HS-5 (cell line): Measurements from ENCODE around the gene NUDT16L1.

ENCODE experiments used
- DNase-seq: peaks from one replicate; pipeline ENCODE4 v3.0.0-alpha.2; 2012; ENCODE audit warnings: low read depth

The NUDT16L1 gene

GRCh38 chr16:4664538-4665418 lies 28.6 kb upstream of the NUDT16L1 start:
- no peak for DNase-seq

- DNase-seq = no peak
Observed at GRCh38 chr16:4666537-4667202, 26.7 kb upstream of the NUDT16L1 start.

GRCh38 chr16:4667203-4667963 lies 26.0 kb upstream of the NUDT16L1 start:
- no peak for DNase-seq

- DNase-seq = no peak
Observed at GRCh38 chr16:4668313-4668960, 24.9 kb upstream of the NUDT16L1 start.

- no peak for DNase-seq
Observed at GRCh38 chr16:4673387-4674046, 19.8 kb upstream of the NUDT16L1 start.

GRCh38 chr16:4674926-4675530 lies 18.3 kb upstream of the NUDT16L1 start:
- no peak for DNase-seq

GRCh38 chr16:4675864-4676786 lies 17.2 kb upstream of the NUDT16L1 start:
- DNase-seq = no peak

GRCh38 chr16:4676831-4677230 lies 16.5 kb upstream of the NUDT16L1 start:
- DNase-seq = no peak

- no peak for DNase-seq
Observed at GRCh38 chr16:4677390-4677789, 16.0 kb upstream of the NUDT16L1 start.

- DNase-seq = no peak
Observed at GRCh38 chr16:4677994-4678393, 15.4 kb upstream of the NUDT16L1 start.

GRCh38 chr16:4678596-4678995 lies 14.8 kb upstream of the NUDT16L1 start:
- DNase-seq = no peak

- DNase-seq = no peak
Observed at GRCh38 chr16:4679156-4679849, 14.1 kb upstream of the NUDT16L1 start.

- no peak for DNase-seq
Observed at GRCh38 chr16:4679850-4680636, 13.3 kb upstream of the NUDT16L1 start.

GRCh38 chr16:4680673-4681470 lies 12.5 kb upstream of the NUDT16L1 start:
- DNase-seq = no peak

GRCh38 chr16:4681471-4682083 lies 11.8 kb upstream of the NUDT16L1 start:
- no peak for DNase-seq

- DNase-seq = no peak
Observed at GRCh38 chr16:4682084-4682591, 11.2 kb upstream of the NUDT16L1 start.

- DNase-seq = no peak
Observed at GRCh38 chr16:4682616-4683254, 10.6 kb upstream of the NUDT16L1 start.
